Body of pancreas (tissue), 4 donors: ENCODE measurements around the gene DAB1. TPM values are rescaled to one million over a fixed set of nuclear protein-coding genes. Genes with fewer than 3 reads are reported as not detected.

Source experiments
- ATAC-seq: fragments of 150-250 bp; one replicate; pipeline ENCODE4 v1.9.1; 2016
- DNase-seq, 4 donors: peaks; one replicate each; pipeline ENCODE4 v3.0.0-alpha.2; 2019
- H3K27ac ChIP-seq, 4 donors: fragments of 200-600 bp; sonication (generic); 1 replicate in 3 of 4; 2 replicates in 1 of 4; pipeline versions ENCODE4 v1.5.1 to v1.6.1; 2016 to 2019; ENCODE audit warnings: mild to moderate bottlenecking in 1 of 4, mixed read lengths in 1 of 4, moderate library complexity in 1 of 4
- H3K27me3 ChIP-seq, 2 donors: fragments of 200-600 bp; sonication (generic); one replicate each; pipeline ENCODE4 v1.6.0; 2016; ENCODE audit warnings: mild to moderate bottlenecking in 1 of 2
- H3K36me3 ChIP-seq, 2 donors: fragments of 200-600 bp; sonication (generic); replicated peaks in 1 of 2; 2 replicates each; pipeline ENCODE4 v1.5.1; 2016; ENCODE audit warnings: low read depth in 2 of 2; ENCODE audit not compliant: insufficient read depth in 1 of 2
- H3K4me1 ChIP-seq: fragments of 200-600 bp; sonication (generic); one replicate; pipeline ENCODE4 v1.6.0; 2016
- H3K4me3 ChIP-seq, 2 donors: fragments of 200-600 bp; sonication (generic); 1 replicate in 1 of 2; 2 replicates in 1 of 2; pipeline ENCODE4 v1.5.1; 2016 to 2019
- H3K9me3 ChIP-seq, 3 donors: fragments of 200-600 bp; sonication (generic); 1 replicate in 2 of 3; 2 replicates in 1 of 3; pipeline ENCODE4 v1.5.1; 2016
- CTCF ChIP-seq, 7 experiments: fragments of 450-650 bp in 4 of 7; fragments of 200-600 bp in 3 of 7; sonication (generic) in 3 of 7; IDR thresholded peaks; one replicate each; pipeline ENCODE4 v1.5.1; 2016 to 2019; ENCODE audit warnings: antibody characterized with exemption in 7 of 7
- POLR2A ChIP-seq, 3 donors: fragments of 450-650 bp; IDR thresholded peaks; one replicate each; pipeline ENCODE4 v1.6.1; 2016; ENCODE audit warnings: antibody characterized with exemption in 3 of 3, mild to moderate bottlenecking in 2 of 3
- WGBS, 2 donors: methylation state at CpG; one replicate each; pipeline ENCODE4 v1.1.5; 2017; 5-methylcytosine and 5-hydroxymethylcytosine counted together
- intact Hi-C: fragments of 100-400 bp; cut with DNase I; formaldehyde crosslinking; loops from one replicate; pipeline ENCODE4 v1.15.1; 2023
- total RNA-seq, 2 donors: library from RNA; depleted of rRNA; stranded (reverse); fragments of >200 nt; gene quantifications; one replicate each; pipeline ENCODE4 v1.1.0, GENCODE V29; 2016

The DAB1 gene
- total RNA-seq, 2 donors from 2014 or later, result under 0.01 TPM; not detected in 1

- Histone ChIP-seq H3K4me1 (no peaks in the 10 kb centered on the region), H3K9me3 (no peaks in the 10 kb centered on the region), H3K4me3 (no peak overlapping the region), H3K36me3 (no peaks in the 10 kb centered on the region), H3K27ac (no peak overlapping the region), H3K27me3 (no peaks in the 10 kb centered on the region)
- DNase-seq (no peak), ATAC-seq (no peak)
- no peak for TF ChIP-seq CTCF (IDR thresholded peaks at IDR 0.05)
- TF ChIP-seq POLR2A (IDR thresholded peaks at IDR 0.05), result no peak
- WGBS, 2 donors, result 83 to 89% methylated on average over 5 of the region's 5 CpGs
- intact Hi-C loops, result no loop called here
These were observed 344.3 kb downstream of the DAB1 start for GRCh38 chr1:57079454-57080157.

- WGBS, 2 donors, result 74 to 75% methylated on average over 8 of the region's 8 CpGs
- DNase-seq, result no peak
These were observed 351.3 kb downstream of the DAB1 start for GRCh38 chr1:57072401-57073110.

GRCh38 chr1:57067863-57068262 is 356.0 kb downstream of the DAB1 start:
- intact Hi-C loops, result no loop called here
- WGBS, 2 donors, result 68 to 86% methylated on average over 3 of the region's 3 CpGs
- no peak for ATAC-seq
- H3K27ac ChIP-seq, result no peak overlapping the region
- no peak for TF ChIP-seq CTCF (IDR thresholded peaks at IDR 0.05)
- no peak for TF ChIP-seq POLR2A (IDR thresholded peaks at IDR 0.05)
- H3K4me1 ChIP-seq, result no peaks in the 10 kb centered on the region
- no peaks in the 10 kb centered on the region for H3K27me3 ChIP-seq
- no peaks in the 10 kb centered on the region for H3K9me3 ChIP-seq
- H3K4me3 ChIP-seq, result no peak overlapping the region
- DNase-seq, result peak in 3 of 4 donors; percentile 8 to 37 (median 21)
- H3K36me3 ChIP-seq, result no peaks in the 10 kb centered on the region

More at GRCh38 chr1:57072401-57073110, 351.3 kb downstream of the DAB1 start:
- Histone ChIP-seq H3K27ac (no peak overlapping the region), H3K27me3 (no peaks in the 10 kb centered on the region), H3K4me3 (no peak overlapping the region), H3K9me3 (no peaks in the 10 kb centered on the region), H3K36me3 (no peaks in the 10 kb centered on the region), H3K4me1 (no peaks in the 10 kb centered on the region)
- intact Hi-C loops, result no loop called here
- no peak for ATAC-seq
- no peak for TF ChIP-seq CTCF (IDR thresholded peaks at IDR 0.05)
- TF ChIP-seq POLR2A (IDR thresholded peaks at IDR 0.05), result no peak

- no peak for ATAC-seq
- no peak for TF ChIP-seq CTCF (IDR thresholded peaks at IDR 0.05)
- TF ChIP-seq POLR2A (IDR thresholded peaks at IDR 0.05), result no peak
- 74 to 76% methylated on average over 4 of the region's 4 CpGs for WGBS, 2 donors
- H3K36me3 ChIP-seq, result no peaks in the 10 kb centered on the region
- intact Hi-C loops, result no loop called here
- DNase-seq, result no peak
- no peaks in the 10 kb centered on the region for H3K4me1 ChIP-seq
- H3K27ac ChIP-seq, result no peak overlapping the region
- no peaks in the 10 kb centered on the region for H3K9me3 ChIP-seq
- H3K27me3 ChIP-seq, result no peaks in the 10 kb centered on the region
- H3K4me3 ChIP-seq, result no peak overlapping the region
These were observed 356.8 kb downstream of the DAB1 start for GRCh38 chr1:57066980-57067610.
